Ammon's horn (tissue), 1 donor: ENCODE measurements around the gene CERCAM.

Experiments
- DNase-seq: peaks from one replicate; pipeline ENCODE4 v3.0.0-alpha.2; 2016; ENCODE audit warnings: low spot score

CERCAM gene

DNA sequence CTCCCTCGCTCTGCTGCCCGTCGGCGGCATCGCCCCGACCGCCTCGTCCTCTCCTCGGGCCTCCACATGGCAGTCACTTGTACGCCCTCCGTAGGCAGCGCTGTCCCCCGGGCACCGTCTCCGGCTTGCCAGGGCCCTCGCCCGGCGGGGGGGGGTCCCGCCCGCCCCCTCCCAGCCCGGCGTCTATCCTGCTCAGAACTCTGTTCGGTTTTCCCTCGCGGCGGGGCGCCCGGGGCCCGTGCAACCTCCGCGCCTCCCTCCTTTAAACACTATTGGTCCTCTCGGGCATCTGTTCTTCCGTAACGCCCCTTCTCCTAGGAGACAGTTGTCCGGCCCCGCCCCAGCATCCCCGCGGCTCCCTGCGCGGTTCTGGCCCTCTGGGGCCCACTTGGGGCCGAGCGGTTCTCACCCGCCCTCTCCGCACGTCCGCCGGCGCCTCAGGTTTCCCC, 36.0 kb downstream of the CERCAM start:
- DNase-seq = peak; percentile 79

- no peak for DNase-seq
These were observed 36.5 kb downstream of the CERCAM start for GRCh38 chr9:128457207-128457606.

GRCh38 chr9:128459011-128459410, 38.4 kb downstream of the CERCAM start:
- no peak for DNase-seq

- DNase-seq = no peak
These were observed 48.4 kb downstream of the CERCAM start for GRCh38 chr9:128469070-128469469.

GRCh38 chr9:128470560-128470959, 49.9 kb downstream of the CERCAM start:
- DNase-seq = peak; percentile 67

DNA sequence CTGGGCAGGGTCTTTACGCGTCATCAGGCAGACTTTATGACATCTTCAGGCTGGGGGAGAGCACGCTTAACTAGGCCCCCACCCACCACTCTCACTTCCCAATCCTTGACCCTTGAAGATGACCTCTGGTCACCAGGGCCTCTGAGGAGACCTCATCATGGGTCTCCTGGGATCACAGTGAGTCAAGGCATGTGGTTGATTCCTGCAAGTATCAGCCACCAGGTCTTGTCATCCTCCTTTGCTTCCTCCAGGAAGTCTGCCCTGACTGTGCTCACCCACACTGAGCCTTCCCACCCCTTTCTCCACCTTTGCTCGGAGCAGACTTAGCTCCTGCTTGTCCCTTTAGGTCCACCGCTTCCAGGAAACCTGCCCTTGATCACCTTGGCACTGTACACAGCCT, 52.4 kb downstream of the CERCAM start:
- no peak for DNase-seq

DNA sequence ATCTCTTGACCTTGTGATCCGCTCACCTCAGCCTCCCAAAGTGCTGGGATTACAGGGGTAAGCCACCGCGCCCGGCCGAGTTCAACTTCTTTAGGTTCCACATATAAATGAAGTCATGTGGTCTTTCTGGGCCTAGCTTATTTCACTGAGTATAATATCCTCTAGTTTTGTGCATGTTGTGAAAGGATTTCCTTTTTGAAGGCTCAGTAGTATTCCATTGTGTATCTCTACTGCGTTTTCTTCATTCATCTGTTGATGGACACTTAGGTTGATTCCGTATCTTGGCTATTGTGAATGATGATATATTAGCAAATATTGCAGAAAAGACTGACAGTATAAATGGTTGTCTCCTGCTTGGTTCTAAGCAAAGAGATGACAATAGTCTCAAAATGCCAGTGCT, 55.2 kb downstream of the CERCAM start:
- no peak for DNase-seq

DNA sequence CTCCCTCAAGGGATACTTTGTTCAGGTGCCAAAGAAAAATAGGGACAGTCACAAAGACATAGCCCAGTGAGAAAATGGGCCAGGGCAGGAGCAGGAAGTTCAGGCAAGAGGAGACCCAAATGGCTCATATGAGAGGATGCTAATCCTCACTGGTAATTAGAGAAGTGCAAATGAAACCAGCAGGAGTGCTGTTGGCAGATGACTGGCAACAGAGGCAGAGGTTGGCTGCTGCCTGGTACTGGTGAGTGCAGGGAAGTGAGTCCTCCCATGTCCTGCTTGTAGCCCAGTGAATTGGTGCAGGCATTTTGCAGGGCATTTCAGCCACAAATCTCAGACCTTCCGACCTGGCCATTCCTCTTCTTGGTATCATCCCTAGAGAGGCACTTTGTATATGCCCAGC, 58.6 kb downstream of the CERCAM start:
- DNase-seq = no peak

DNA sequence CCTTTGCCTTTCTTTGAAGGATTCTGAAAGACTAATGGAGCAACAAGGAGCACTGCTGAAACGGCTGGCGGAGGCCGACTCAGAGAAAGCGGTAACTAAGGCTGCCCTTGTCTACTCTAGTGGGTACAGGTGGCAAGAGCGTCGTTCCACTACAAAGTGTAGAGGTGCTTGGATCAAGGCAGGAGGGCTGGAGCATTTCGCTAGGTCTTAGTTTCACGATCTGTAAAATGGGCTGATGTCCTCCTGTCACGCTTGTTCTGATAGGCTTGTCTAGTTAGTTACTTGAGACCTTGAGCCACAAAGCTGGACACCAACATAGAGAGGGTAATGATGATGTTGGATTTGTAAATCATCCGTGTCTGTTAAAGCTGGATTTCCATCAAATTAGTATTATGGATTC, 60.9 kb downstream of the CERCAM start:
- DNase-seq = no peak

DNA sequence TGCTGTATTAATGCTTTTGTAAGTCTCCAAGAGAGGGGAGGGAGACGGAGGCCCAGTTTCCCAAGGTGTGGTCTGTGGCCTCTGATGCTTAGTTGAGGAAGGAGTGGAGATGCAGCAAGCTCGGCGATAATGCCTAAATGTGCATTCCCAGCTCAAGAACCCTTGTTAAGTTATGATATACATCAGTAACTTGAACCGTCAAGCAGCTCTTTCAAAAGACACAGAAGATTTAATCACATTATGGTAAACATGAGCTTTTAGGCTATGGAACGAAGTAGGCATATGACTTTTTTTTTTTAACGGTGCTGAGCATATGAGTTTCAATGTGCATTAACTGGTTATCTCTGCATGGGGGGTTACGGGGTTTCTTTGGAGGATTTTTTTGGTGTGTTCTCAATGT, 61.5 kb downstream of the CERCAM start:
- no peak for DNase-seq

DNA sequence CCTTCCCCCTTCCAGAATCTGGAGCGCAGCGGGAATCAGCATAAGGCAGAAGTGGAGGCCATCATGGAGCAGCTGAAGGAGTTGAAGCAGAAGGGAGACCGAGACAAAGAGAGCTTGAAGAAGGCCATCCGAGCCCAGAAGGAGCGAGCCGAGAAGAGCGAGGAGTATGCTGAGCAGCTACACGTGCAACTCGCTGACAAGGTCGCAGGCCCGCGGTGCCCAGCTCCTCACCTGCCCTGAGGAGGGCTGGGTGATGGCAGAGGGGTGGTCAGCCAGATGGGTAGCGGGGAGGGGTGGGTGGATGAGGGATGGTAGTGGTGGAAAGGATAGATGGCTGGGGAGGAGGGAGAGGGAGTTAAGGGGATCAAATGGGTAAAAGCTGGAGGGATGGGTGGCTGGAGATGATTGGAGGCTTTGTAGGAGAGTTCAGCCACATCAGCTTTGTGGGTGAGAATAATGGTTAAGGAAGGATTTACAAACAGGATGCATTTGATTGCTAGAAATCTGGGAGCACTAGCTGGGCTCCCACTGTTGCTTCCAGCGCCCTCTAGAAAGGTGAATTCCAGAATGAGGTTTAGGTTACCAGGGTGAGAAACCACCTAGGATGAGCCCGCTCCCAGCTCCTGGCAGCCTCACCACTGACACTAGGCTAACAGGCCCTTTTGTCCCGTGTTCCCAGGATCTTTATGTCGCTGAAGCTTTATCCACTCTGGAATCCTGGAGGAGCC, 64.2 kb downstream of the CERCAM start:
- DNase-seq = no peak

DNA sequence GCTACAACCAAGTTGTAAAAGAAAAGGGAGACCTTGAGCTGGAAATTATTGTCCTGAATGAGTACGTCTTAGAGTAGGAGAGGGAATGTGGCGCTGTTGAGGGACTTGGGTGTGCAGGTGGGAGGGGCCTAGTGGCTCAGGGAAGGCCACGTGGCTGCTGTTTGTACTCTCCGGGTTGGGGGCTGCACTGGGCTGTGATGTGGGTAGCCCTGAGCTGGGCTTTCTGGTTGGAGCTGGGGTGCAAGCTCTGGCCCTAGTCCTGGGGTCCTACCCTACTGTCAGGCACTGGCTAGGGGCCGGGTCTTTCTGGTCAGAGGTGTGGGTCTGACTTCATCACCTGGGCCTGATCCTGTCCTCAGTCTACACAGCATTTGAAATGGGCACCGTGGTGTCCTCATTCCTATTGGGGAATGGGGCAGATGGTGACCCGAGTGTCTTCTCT, 64.8 kb downstream of the CERCAM start:
- no peak for DNase-seq

GRCh38 chr9:128486201-128486600, 65.5 kb downstream of the CERCAM start:
- no peak for DNase-seq
